ENCODE results near the gene GRM5. TPM values are rescaled to one million over a fixed set of nuclear protein-coding genes. Genes with fewer than 3 reads are reported as not detected.
"Not testable (repeated sequence)": the region's sequence is repeated elsewhere in the genome, so short reads cannot be mapped to it uniquely, and the experiment has no call there.

GRM5 gene
- total and polyA plus RNA-seq, 8 donors, result 0.37 TPM; not detected in 7

DNA sequence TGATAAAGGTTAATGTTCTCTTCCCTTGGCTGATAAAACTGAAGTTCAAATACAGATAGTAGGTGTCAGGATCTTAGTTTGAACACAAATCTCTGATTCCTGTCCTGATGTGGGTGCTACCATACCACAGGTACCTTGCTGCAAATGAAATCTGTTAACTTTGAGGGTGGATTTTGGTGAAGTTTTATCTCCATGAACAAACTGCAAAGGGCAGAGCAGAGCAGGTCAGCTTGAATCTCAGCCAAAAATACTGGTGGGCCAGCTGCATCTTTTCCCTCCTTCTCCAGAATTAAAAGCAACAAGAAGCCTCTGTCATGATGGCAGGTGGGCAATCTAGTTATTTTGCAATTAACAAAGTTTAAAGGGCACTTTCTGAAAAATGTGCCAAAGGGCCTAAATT is 214.2 kb downstream of the GRM5 start:
- intact Hi-C loops (cut with DNase I; ENCODE audit: low total_unique reads), result not testable (repeated sequence)

DNA sequence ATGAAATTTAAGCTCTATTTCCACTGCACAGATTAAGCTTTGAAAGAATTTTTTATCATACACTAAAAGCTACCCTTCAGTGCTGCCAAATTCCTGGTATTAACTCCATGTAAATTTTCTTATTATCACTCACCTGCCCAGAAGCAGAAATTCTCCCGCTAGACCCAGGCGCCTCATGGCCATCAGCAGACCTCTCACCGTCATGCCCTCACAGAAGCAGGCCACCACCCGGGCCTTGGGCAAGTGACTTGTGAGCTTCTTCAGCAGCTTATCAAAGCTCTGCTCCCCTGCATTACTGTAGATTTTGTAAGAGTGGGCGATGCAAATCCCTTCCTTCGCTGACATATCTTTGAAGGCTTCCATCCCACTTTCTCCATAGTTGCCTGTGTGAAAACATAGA is 216.0 kb downstream of the GRM5 start:
- intact Hi-C loops (cut with DNase I; ENCODE audit: low total_unique reads); H3K4me1 ChIP-seq; H3K27me3 ChIP-seq; H3K9me3 ChIP-seq; H3K36me3 ChIP-seq; DNase-seq; H3K27ac ChIP-seq; H3K4me3 ChIP-seq: not testable (repeated sequence)
- WGBS, 5 donors, result 92 to 98% (median 96%) methylated on average over 4 of the region's 6 CpGs

More for the DNA sequence above, 214.2 kb downstream of the GRM5 start:
- not testable (repeated sequence) for H3K27me3 ChIP-seq, H3K27ac ChIP-seq, H3K4me1 ChIP-seq, H3K4me3 ChIP-seq, H3K9me3 ChIP-seq, H3K36me3 ChIP-seq, DNase-seq

- no peak overlapping the region for H3K27ac ChIP-seq
- no peaks in the 10 kb centered on the region for H3K36me3 ChIP-seq
- no peak for DNase-seq
- TF ChIP-seq CTCF (IDR thresholded peaks at IDR 0.05) (no peak), POLR2A (IDR thresholded peaks at IDR 0.05) (no peak), POLR2AphosphoS5 (IDR thresholded peaks at IDR 0.05) (no peak), EP300 (IDR thresholded peaks at IDR 0.05) (no peak)
- no peak overlapping the region for H3K4me3 ChIP-seq
- no peaks in the 10 kb centered on the region for H3K27me3 ChIP-seq
- WGBS, 5 donors, result 91 to 96% (median 94%) methylated on average over 1 of the region's 1 CpG
- intact Hi-C loops (cut with DNase I; ENCODE audit: low total_unique reads), result no loop called here
- no peaks in the 10 kb centered on the region for H3K4me1 ChIP-seq
- H3K9me3 ChIP-seq, result no peaks in the 10 kb centered on the region
These were observed 216.4 kb downstream of the GRM5 start for GRCh38 chr11:88849368-88849767.

GRCh38 chr11:88846266-88846665 is 219.5 kb downstream of the GRM5 start:
- WGBS, 5 donors, result 0 to 18% (median 12%) methylated on average over 1 of the region's 1 CpG
- H3K36me3 ChIP-seq, result not testable (repeated sequence)

DNA sequence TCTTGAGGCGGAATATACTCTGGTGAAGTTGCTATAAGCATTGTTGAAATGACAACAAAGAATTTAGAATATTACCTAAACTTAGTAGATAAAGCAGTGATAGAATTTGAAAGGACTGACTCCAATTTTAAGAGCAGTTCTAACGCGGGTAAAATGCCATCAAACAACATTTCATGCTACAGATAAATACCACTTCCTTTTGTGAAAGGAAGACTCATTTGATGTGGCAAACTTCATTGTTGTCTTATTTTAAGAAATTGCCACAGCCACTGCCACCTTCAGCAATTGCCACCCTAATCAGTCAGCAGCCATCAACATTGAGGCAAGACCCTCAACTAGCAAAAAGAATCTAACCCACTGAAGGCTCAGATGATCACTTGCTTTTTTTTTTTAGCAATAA is 220.8 kb downstream of the GRM5 start:
- WGBS, 5 donors, result 80 to 89% (median 84%) methylated on average over 3 of the region's 3 CpGs
- peak in 1 of 2 donors; percentile 14 for DNase-seq

More at GRCh38 chr11:88846266-88846665, 219.5 kb downstream of the GRM5 start:
- H3K9me3 ChIP-seq; DNase-seq; H3K4me1 ChIP-seq; H3K27ac ChIP-seq; intact Hi-C loops (cut with DNase I; ENCODE audit: low total_unique reads); H3K4me3 ChIP-seq; H3K27me3 ChIP-seq: not testable (repeated sequence)

GRCh38 chr11:88843766-88844426 is 221.9 kb downstream of the GRM5 start:
- H3K9me3 ChIP-seq; intact Hi-C loops (cut with DNase I; ENCODE audit: low total_unique reads); H3K4me1 ChIP-seq; H3K36me3 ChIP-seq; H3K27me3 ChIP-seq; H3K4me3 ChIP-seq; H3K27ac ChIP-seq: not testable (repeated sequence)
- 22 to 37% (median 32%) methylated on average over 1 of the region's 1 CpG for WGBS, 5 donors
- peak in 1 of 2 donors; percentile 41 for DNase-seq

More for the DNA sequence above, 220.8 kb downstream of the GRM5 start:
- H3K36me3 ChIP-seq; H3K27me3 ChIP-seq; H3K4me1 ChIP-seq; H3K27ac ChIP-seq; H3K4me3 ChIP-seq; intact Hi-C loops (cut with DNase I; ENCODE audit: low total_unique reads); H3K9me3 ChIP-seq: not testable (repeated sequence)

DNA sequence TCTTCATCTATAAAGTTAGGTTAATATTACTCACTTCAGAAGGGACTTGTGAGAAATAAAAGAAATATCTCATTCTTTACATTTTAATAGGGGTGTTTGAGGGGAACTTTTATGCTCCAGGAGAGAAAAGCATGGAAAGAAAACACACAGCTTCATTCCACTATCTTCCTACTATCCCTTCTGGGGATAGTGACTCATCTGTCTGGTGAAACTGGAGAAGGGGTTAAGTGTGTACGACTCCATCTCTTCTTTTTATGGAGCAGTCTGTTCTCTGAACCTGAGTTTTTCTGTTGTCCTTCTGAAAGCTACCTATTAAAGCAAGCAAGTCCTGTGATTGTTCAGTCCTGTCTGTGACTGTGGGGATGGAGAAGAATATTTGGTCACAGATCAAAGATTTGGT is 227.6 kb downstream of the GRM5 start:
- H3K36me3 ChIP-seq; H3K27me3 ChIP-seq; DNase-seq; H3K4me3 ChIP-seq; H3K4me1 ChIP-seq; H3K9me3 ChIP-seq; H3K27ac ChIP-seq; intact Hi-C loops (cut with DNase I; ENCODE audit: low total_unique reads): not testable (repeated sequence)
- 75 to 90% (median 79%) methylated on average over 1 of the region's 1 CpG for WGBS, 5 donors

DNA sequence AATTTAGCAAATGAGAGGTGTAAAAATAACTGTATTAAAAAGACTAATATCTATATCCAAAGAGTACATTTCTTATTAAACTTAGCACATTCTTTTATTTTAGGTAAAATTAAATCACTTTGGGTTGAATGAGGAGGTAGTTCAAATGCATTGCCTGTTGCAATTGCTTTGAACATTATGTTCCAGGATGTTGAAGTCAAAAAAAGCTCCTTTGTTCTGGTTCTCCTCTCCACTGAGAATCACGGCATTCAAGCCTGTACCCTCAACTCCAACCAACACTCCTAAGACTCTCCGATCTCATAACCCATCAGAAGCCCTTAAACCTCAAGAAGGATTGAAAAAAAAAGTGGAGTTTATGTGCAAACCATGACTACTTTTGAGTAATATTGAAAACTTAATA is 230.1 kb downstream of the GRM5 start:
- DNase-seq; intact Hi-C loops (cut with DNase I; ENCODE audit: low total_unique reads); H3K27ac ChIP-seq; H3K4me1 ChIP-seq; H3K4me3 ChIP-seq; H3K9me3 ChIP-seq; H3K27me3 ChIP-seq; H3K36me3 ChIP-seq: not testable (repeated sequence)
- 71 to 85% (median 79%) methylated on average over 2 of the region's 2 CpGs for WGBS, 5 donors

All from stomach (tissue), 9 donors.